Natural killer cell (primary cell): Measurements from ENCODE around the gene RPS16. TPM values are rescaled to one million over a fixed set of nuclear protein-coding genes. Genes with fewer than 3 reads are reported as not detected.

Experiments used
- ATAC-seq, 3 donors: fragments of 150-1000 bp in 2 of 3; fragments of 200-7000 bp in 1 of 3; cut with Tn5 transposase; 1 replicate in 1 of 3; 2 replicates in 2 of 3; pipeline ENCODE4 v1.10.0; 2021; ENCODE audit warnings: mild to moderate bottlenecking in 2 of 3, moderate library complexity in 2 of 3
- DNase-seq, 2 donors: peaks; one replicate each; pipeline versions ENCODE4 v3.0.0 to v3.0.0-alpha.2; 2013 to 2021; ENCODE audit warnings: mixed read lengths in 1 of 2
- H3K27ac ChIP-seq: one replicate; pipeline ENCODE4 v1.5.1; 2013; ENCODE audit warnings: mild to moderate bottlenecking, low read length
- H3K27me3 ChIP-seq: one replicate; pipeline ENCODE4 v1.6.1; 2013; ENCODE audit warnings: low read length; ENCODE audit not compliant: control insufficient read depth, insufficient read depth
- H3K36me3 ChIP-seq: one replicate; pipeline ENCODE4 v1.6.1; 2013; ENCODE audit warnings: low read length; ENCODE audit not compliant: control insufficient read depth, insufficient read depth
- H3K4me1 ChIP-seq: one replicate; pipeline ENCODE4 v1.6.1; 2013; ENCODE audit warnings: low read length; ENCODE audit not compliant: control insufficient read depth, insufficient read depth
- H3K4me3 ChIP-seq: one replicate; pipeline ENCODE4 v1.5.1; 2013; ENCODE audit warnings: low read length
- H3K9me3 ChIP-seq: one replicate; pipeline ENCODE4 v1.6.1; 2013; ENCODE audit warnings: low read length; ENCODE audit not compliant: control insufficient read depth, insufficient read depth
- H3K27ac Mint-ChIP-seq, 2 donors: one replicate each; pipeline ENCODE4 v1.8.0; 2022; ENCODE audit warnings: mild to moderate bottlenecking in 2 of 2, mixed read lengths in 2 of 2, moderate library complexity in 1 of 2
- H3K27me3 Mint-ChIP-seq, 2 donors: one replicate each; pipeline ENCODE4 v1.8.0; 2022; ENCODE audit warnings: low read depth in 2 of 2, mixed read lengths in 2 of 2
- H3K36me3 Mint-ChIP-seq: one replicate; pipeline ENCODE4 v1.8.0; 2022; ENCODE audit warnings: mixed read lengths
- H3K4me1 Mint-ChIP-seq, 2 donors: one replicate each; pipeline ENCODE4 v1.8.0; 2022; ENCODE audit warnings: mixed read lengths in 2 of 2
- H3K4me3 Mint-ChIP-seq: one replicate; pipeline ENCODE4 v1.8.0; 2022; ENCODE audit warnings: mild to moderate bottlenecking, moderate library complexity, mixed read lengths
- H3K9me3 Mint-ChIP-seq, 2 donors: one replicate each; pipeline ENCODE4 v1.8.0; 2022; ENCODE audit warnings: mixed read lengths in 2 of 2
- WGBS: methylation state at CpG from one replicate; pipeline ENCODE4 v1.1.7; 2013; ENCODE audit warnings: missing lambda C conversion rate; ENCODE audit not compliant: insufficient coverage; 5-methylcytosine and 5-hydroxymethylcytosine counted together
- intact Hi-C: fragments of 100-400 bp; cut with micrococcal nuclease; formaldehyde crosslinking; loops from one replicate; pipeline ENCODE4 v1.14.2; 2022
- total RNA-seq, 4 donors: library from RNA; stranded (reverse); fragments of 120-200 nt in 1 of 4; gene quantifications; one replicate each; pipeline versions ENCODE4 v1.2.3 to v1.2.4, GENCODE V29; 2013 to 2022
- TF ChIP-seq, protein P1 (sequence below): fragments of 200-600 bp; IDR thresholded peaks from one replicate; pipeline ENCODE4 v1.8.0; 2022; ENCODE audit warnings: antibody characterized with exemption

RPS16 gene
- total RNA-seq, 3 donors from 2014 or later (not counting 1 experiment from before 2014, with no cell fraction given), result 1,227 to 1,543 (median 1,399) TPM

DNA sequence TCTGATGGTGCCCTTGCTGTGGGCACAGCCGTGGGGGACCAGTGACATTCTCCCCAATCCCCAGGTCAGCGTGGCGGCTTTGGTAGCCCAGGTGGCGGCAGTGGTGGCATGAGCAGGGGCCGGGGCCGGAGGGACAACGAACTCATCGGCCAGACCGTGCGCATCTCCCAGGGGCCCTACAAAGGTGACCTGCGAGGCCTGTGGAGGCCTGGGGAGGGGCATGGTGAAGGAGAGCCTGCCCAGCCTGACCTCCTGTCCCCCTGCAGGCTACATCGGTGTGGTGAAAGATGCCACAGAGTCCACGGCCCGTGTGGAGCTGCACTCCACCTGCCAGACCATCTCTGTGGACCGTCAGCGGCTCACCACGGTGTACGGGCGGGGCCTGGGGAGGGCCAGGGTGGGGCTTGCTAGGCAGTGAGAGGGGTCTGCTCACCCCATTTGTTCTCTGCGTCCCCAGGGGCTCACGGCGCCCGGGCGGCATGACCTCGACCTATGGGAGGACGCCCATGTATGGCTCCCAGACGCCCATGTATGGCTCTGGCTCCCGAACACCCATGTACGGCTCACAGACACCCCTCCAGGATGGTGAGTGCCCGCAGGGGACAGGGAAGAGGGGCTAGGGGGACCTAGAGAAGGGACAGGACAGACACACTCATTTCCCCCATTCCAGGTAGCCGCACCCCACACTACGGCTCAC, 37.1 kb upstream of the RPS16 start:
- Mint-ChIP-seq H3K27ac (no peak overlapping the region), H3K27me3 (no peaks in the 10 kb centered on the region), H3K4me3 (no peak overlapping the region), H3K36me3 (peaks cover 6% of the 10 kb centered on the region), H3K9me3 (no peaks in the 10 kb centered on the region), H3K4me1 (peaks cover 8 to 21% of the 10 kb centered on the region in 2 donors)
- Histone ChIP-seq H3K27me3 (no peaks in the 10 kb centered on the region), H3K27ac (no peak overlapping the region), H3K4me1 (no peaks in the 10 kb centered on the region), H3K4me3 (no peak overlapping the region), H3K36me3 (peaks cover 72% of the 10 kb centered on the region), H3K9me3 (no peaks in the 10 kb centered on the region)
- DNase-seq, result no peak
- 95% methylated on average over 32 of the region's 32 CpGs for WGBS
- no peak for ATAC-seq
- TF ChIP-seq, protein P1, sequence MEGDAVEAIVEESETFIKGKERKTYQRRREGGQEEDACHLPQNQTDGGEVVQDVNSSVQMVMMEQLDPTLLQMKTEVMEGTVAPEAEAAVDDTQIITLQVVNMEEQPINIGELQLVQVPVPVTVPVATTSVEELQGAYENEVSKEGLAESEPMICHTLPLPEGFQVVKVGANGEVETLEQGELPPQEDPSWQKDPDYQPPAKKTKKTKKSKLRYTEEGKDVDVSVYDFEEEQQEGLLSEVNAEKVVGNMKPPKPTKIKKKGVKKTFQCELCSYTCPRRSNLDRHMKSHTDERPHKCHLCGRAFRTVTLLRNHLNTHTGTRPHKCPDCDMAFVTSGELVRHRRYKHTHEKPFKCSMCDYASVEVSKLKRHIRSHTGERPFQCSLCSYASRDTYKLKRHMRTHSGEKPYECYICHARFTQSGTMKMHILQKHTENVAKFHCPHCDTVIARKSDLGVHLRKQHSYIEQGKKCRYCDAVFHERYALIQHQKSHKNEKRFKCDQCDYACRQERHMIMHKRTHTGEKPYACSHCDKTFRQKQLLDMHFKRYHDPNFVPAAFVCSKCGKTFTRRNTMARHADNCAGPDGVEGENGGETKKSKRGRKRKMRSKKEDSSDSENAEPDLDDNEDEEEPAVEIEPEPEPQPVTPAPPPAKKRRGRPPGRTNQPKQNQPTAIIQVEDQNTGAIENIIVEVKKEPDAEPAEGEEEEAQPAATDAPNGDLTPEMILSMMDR, result no peak
- intact Hi-C loops, result no loop called here

GRCh38 chr19:39471756-39472536, 36.2 kb upstream of the RPS16 start:
- Histone ChIP-seq H3K4me1 (no peaks in the 10 kb centered on the region), H3K4me3 (no peak overlapping the region), H3K27ac (no peak overlapping the region), H3K27me3 (no peaks in the 10 kb centered on the region), H3K36me3 (peaks cover 82% of the 10 kb centered on the region), H3K9me3 (no peaks in the 10 kb centered on the region)
- Mint-ChIP-seq H3K9me3 (no peaks in the 10 kb centered on the region), H3K4me1 (peaks cover 8 to 21% of the 10 kb centered on the region in 2 donors), H3K4me3 (no peak overlapping the region), H3K27me3 (no peaks in the 10 kb centered on the region), H3K27ac (peak overlapping the region; percentile 56 to 71), H3K36me3 (peaks cover 6% of the 10 kb centered on the region)
- 65% methylated on average over 8 of the region's 8 CpGs for WGBS
- ATAC-seq (no peak), DNase-seq (no peak)
- TF ChIP-seq, protein P1, result no peak
- intact Hi-C loops, result no loop called here

- TF ChIP-seq, protein P1, result no peak
- ATAC-seq (no peak), DNase-seq (no peak)
- peaks cover 9% of the 10 kb centered on the region for H3K36me3 Mint-ChIP-seq
- Histone ChIP-seq H3K36me3 (peaks cover 90% of the 10 kb centered on the region), H3K4me3 (no peak overlapping the region), H3K9me3 (no peaks in the 10 kb centered on the region), H3K27ac (no peak overlapping the region), H3K4me1 (no peaks in the 10 kb centered on the region), H3K27me3 (no peaks in the 10 kb centered on the region)
- H3K4me3 Mint-ChIP-seq, result no peak overlapping the region
- H3K27ac Mint-ChIP-seq, result peak overlapping the region; percentile 29 to 56
- H3K27me3 Mint-ChIP-seq, result no peaks in the 10 kb centered on the region
- H3K4me1 Mint-ChIP-seq, result peaks cover 10 to 24% of the 10 kb centered on the region in 2 donors
- intact Hi-C loops, result no loop called here
- WGBS, result 92% methylated on average over 7 of the region's 7 CpGs
- H3K9me3 Mint-ChIP-seq, result no peaks in the 10 kb centered on the region
Measured at GRCh38 chr19:39470724-39471339, 35.1 kb upstream of the RPS16 start.
